ENCODE measurements around the gene STXBP4. TPM values are rescaled to one million over a fixed set of nuclear protein-coding genes. Genes with fewer than 3 reads are reported as not detected.

STXBP4 gene
- total RNA-seq, 1 experiment from 2014 or later: 13.6 TPM

DNA sequence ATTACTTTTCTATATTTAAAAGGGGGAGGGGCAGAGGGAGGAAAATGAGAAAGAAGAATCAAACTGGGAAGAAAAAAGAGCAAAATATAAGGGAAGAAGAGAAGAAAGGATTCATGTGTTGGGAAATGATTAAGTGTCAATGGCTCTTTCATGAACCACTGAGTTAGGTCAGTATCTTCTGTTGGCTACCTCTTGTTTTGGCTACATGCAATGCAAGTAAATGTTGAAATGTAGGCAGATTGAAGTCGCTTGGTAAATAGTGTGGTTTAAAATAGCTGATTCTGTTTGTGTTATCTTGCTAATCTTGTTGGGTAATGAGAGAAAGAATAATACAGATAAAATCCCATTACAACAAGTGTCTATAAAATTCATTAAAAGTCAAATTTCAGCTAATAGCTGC, 27.3 kb upstream of the STXBP4 start:
- no peaks in the 10 kb centered on the region for H3K9me2 ChIP-seq (ENCODE audit: insufficient read depth)
- no peaks in the 10 kb centered on the region for H4K20me1 ChIP-seq (ENCODE audit: insufficient read depth)
- H2AFZ ChIP-seq (ENCODE audit: low read depth, low read length, poor library complexity, severe bottlenecking): no peak overlapping the region
- H3K4me3 ChIP-seq (replicated peaks in 1 of 2; ENCODE audit: low read depth in 1 of 2, low read length in 2 of 2): no peak overlapping the region
- ChIA-PET CTCF (no interaction called here), POLR2A (no interaction called here), RAD21 (ENCODE audit: low non-redundant PET in 1 of 2, low total read pairs in 2 of 2, uncharacterized antibody in 2 of 2, unreplicated experiment in 2 of 2) (no interaction called here)
- intact Hi-C loops (cut with micrococcal nuclease): no loop called here
- DNase-seq (ENCODE audit: low read depth, low spot score) (no peak), ATAC-seq (no peak)
- H3K4me1 ChIP-seq (ENCODE audit: control insufficient read depth in 1 of 2, insufficient read depth in 2 of 2, low read length in 2 of 2): no peaks in the 10 kb centered on the region
- H3K79me2 ChIP-seq (ENCODE audit: insufficient read depth, low read length): no peaks in the 10 kb centered on the region
- no TSS peak for BruUV-seq (replicated peaks)
- no peak overlapping the region for H3K4me2 ChIP-seq (ENCODE audit: low read length)
- no peaks in the 10 kb centered on the region for H3K9me3 ChIP-seq (ENCODE audit: control insufficient read depth in 1 of 2, insufficient read depth in 1 of 2, low read depth in 1 of 2, low read length in 2 of 2)
- H3K36me3 ChIP-seq (ENCODE audit: control insufficient read depth in 1 of 2, insufficient read depth in 2 of 2, low read length in 2 of 2): peaks cover 30 to 41% of the 10 kb centered on the region in 2 experiments
- TF ChIP-seq ZNF274 (IDR thresholded peaks at IDR 0.05; ENCODE audit: low read depth, low read length) (no peak), CBX3 (IDR thresholded peaks at IDR 0.05; ENCODE audit: low read depth) (no peak), SP1 (IDR thresholded peaks at IDR 0.05; ENCODE audit: low read depth) (no peak), EZH2phosphoT487 (IDR thresholded peaks at IDR 0.05; ENCODE audit: borderline replicate concordance) (no peak), RAD21 (IDR thresholded peaks at IDR 0.05; ENCODE audit: low read depth) (no peak), EZH2 (IDR thresholded peaks at IDR 0.05) (no peak), JUND (IDR thresholded peaks at IDR 0.05) (no peak), CEBPB (IDR thresholded peaks at IDR 0.05; ENCODE audit: low read depth) (no peak), ZFX (IDR thresholded peaks at IDR 0.05) (no peak), POLR2A (IDR thresholded peaks at IDR 0.05; ENCODE audit: borderline replicate concordance, extremely low read depth, insufficient read depth, insufficient read length) (no peak)
- TF ChIP-seq, protein P1, sequence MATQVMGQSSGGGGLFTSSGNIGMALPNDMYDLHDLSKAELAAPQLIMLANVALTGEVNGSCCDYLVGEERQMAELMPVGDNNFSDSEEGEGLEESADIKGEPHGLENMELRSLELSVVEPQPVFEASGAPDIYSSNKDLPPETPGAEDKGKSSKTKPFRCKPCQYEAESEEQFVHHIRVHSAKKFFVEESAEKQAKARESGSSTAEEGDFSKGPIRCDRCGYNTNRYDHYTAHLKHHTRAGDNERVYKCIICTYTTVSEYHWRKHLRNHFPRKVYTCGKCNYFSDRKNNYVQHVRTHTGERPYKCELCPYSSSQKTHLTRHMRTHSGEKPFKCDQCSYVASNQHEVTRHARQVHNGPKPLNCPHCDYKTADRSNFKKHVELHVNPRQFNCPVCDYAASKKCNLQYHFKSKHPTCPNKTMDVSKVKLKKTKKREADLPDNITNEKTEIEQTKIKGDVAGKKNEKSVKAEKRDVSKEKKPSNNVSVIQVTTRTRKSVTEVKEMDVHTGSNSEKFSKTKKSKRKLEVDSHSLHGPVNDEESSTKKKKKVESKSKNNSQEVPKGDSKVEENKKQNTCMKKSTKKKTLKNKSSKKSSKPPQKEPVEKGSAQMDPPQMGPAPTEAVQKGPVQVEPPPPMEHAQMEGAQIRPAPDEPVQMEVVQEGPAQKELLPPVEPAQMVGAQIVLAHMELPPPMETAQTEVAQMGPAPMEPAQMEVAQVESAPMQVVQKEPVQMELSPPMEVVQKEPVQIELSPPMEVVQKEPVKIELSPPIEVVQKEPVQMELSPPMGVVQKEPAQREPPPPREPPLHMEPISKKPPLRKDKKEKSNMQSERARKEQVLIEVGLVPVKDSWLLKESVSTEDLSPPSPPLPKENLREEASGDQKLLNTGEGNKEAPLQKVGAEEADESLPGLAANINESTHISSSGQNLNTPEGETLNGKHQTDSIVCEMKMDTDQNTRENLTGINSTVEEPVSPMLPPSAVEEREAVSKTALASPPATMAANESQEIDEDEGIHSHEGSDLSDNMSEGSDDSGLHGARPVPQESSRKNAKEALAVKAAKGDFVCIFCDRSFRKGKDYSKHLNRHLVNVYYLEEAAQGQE (IDR thresholded peaks at IDR 0.05; ENCODE audit: low read depth): no peak
- TF ChIP-seq, protein P2, sequence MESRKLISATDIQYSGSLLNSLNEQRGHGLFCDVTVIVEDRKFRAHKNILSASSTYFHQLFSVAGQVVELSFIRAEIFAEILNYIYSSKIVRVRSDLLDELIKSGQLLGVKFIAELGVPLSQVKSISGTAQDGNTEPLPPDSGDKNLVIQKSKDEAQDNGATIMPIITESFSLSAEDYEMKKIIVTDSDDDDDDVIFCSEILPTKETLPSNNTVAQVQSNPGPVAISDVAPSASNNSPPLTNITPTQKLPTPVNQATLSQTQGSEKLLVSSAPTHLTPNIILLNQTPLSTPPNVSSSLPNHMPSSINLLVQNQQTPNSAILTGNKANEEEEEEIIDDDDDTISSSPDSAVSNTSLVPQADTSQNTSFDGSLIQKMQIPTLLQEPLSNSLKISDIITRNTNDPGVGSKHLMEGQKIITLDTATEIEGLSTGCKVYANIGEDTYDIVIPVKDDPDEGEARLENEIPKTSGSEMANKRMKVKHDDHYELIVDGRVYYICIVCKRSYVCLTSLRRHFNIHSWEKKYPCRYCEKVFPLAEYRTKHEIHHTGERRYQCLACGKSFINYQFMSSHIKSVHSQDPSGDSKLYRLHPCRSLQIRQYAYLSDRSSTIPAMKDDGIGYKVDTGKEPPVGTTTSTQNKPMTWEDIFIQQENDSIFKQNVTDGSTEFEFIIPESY (IDR thresholded peaks at IDR 0.05; ENCODE audit: extremely low read depth, insufficient replicate concordance, low read length): no peak
- TF ChIP-seq, protein P3, sequence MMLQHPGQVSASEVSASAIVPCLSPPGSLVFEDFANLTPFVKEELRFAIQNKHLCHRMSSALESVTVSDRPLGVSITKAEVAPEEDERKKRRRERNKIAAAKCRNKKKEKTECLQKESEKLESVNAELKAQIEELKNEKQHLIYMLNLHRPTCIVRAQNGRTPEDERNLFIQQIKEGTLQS (IDR thresholded peaks at IDR 0.05): no peak
- H3K9ac ChIP-seq (ENCODE audit: low read length): no peak overlapping the region
- no peaks in the 10 kb centered on the region for H3K27me3 ChIP-seq (ENCODE audit: insufficient read depth, low read length)
- H3K27ac ChIP-seq (ENCODE audit: low read depth, low read length): no peak overlapping the region
